Subcutaneous adipose tissue (tissue), 4 donors: ENCODE data around the gene PCBP3. TPM values are rescaled to one million over a fixed set of nuclear protein-coding genes. Genes with fewer than 3 reads are reported as not detected.

Source experiments
- total RNA-seq, 4 donors: library from RNA; depleted of rRNA; stranded (reverse); fragments of >200 nt; gene quantifications; one replicate each; pipeline ENCODE4 v1.1.0, GENCODE V29; 2016
- TF ChIP-seq, protein P1 (sequence below): fragments of 450-650 bp; IDR thresholded peaks from one replicate; pipeline ENCODE4 v1.5.1; 2016; ENCODE audit warnings: low read depth, mild to moderate bottlenecking, control low read depth, antibody characterized with exemption, moderate library complexity

The PCBP3 gene
- total RNA-seq, 4 donors from 2014 or later, result 3.4 to 11.0 (median 5.7) TPM

GRCh38 chr21:45979651-45980050 lies 336.1 kb downstream of the PCBP3 start:
- TF ChIP-seq, protein P1, sequence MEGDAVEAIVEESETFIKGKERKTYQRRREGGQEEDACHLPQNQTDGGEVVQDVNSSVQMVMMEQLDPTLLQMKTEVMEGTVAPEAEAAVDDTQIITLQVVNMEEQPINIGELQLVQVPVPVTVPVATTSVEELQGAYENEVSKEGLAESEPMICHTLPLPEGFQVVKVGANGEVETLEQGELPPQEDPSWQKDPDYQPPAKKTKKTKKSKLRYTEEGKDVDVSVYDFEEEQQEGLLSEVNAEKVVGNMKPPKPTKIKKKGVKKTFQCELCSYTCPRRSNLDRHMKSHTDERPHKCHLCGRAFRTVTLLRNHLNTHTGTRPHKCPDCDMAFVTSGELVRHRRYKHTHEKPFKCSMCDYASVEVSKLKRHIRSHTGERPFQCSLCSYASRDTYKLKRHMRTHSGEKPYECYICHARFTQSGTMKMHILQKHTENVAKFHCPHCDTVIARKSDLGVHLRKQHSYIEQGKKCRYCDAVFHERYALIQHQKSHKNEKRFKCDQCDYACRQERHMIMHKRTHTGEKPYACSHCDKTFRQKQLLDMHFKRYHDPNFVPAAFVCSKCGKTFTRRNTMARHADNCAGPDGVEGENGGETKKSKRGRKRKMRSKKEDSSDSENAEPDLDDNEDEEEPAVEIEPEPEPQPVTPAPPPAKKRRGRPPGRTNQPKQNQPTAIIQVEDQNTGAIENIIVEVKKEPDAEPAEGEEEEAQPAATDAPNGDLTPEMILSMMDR, result no peak

GRCh38 chr21:45980271-45980670 lies 336.7 kb downstream of the PCBP3 start:
- TF ChIP-seq, protein P1, result no peak

DNA sequence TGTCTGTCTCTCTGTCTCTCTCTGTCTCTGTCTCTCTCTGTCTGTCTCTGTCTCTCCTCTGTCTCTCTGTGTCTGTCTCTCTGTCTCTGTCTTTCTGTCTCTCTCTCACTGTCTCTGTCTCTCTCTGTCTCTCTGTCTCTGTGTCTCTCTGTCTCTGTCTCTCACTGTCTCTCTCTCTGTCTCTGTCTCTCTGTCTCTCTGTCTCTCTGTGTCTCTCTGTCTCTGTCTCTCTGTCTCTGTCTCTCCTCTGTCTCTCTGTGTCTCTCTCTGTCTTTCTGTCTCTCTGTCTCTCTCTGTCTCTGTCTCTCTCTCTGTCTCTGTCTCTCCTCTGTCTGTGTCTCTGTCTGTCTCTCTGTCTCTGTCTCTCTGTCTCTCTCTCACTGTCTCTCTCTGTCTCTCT lies 337.2 kb downstream of the PCBP3 start:
- TF ChIP-seq, protein P1, result no peak

DNA sequence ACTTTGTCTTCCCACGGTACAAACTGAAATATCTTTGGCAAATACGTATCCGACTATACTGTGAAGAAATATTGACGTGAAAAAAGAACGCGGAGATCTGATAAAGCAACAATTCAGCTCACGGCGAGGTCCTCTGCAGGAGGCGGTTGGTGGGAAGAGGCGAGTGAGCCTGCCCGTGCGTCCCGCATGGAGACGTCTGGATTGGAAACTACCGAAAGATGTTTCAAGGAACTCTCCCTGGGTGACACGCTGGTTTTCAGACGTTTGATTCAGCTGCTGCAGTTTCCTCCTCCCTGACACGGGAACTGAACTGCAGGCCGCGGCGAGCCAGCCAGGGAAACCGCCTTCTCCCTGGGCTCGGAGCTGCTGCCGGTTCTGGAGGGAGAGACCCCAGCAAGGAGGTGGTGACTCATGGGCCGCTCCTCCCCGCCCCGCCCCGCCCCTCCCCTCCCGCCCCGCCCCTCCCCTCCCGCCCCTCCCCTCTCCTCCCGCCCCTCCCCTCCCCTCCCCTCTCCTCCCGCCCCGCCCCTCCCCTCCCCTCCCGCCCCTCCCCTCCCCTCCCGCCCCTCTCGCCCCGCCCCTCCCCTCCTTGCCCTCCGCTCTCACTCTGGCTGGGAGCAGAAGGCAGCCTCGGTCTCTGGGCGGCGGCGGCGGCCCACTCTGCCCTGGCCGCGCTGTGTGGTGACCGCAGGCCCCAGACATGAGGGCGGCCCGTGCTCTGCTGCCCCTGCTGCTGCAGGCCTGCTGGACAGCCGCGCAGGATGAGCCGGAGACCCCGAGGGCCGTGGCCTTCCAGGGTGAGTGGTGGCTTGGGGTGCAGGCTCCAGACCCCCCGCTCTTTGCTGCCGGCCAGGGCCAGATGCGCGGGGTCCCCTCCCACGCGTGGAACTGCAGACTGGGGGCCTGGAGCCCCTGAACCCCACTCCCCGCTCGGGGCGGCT lies 337.9 kb downstream of the PCBP3 start, which contains the start of gene COL6A1:
Gene COL6A1 (plus strand): TSS at position 620 of the 941 bp plus-strand sequence. CDS start 81 bp downstream, at position 701.
- TF ChIP-seq, protein P1, result no peak

DNA sequence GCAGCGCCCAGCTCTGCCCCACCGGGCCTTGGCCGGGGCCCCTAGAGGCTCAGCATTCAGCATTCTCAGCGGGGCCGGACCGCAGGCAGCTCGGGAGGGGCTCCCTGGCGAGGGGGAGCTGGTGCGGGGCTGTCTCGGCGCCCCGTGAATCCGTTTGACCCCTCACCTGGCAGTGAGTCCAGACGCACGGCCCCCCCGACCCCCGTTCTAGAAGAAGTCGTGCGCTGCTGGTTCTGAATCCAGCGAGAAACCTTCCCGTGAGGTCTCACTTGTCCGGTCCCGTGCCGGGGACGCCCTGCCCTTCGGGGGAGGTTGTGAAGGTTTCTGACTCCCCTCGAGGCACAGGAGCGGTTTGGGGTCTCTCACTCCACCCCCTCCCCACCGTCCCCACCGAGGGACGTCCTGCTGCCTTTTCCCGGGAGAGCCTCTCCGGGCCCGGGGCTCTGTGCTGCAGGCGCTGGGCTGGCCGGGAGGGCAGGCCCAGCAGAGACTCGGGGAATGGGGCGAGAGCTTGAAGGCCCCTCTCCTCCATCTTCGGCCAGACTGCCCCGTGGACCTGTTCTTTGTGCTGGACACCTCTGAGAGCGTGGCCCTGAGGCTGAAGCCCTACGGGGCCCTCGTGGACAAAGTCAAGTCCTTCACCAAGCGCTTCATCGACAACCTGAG lies 338.7 kb downstream of the PCBP3 start:
- TF ChIP-seq, protein P1, result no peak

GRCh38 chr21:45982758-45983648 lies 339.5 kb downstream of the PCBP3 start:
- TF ChIP-seq, protein P1, result no peak
